NCI-H1048 (cell line): Measurements from ENCODE around the gene TMEM273.

Experiments used
- DNase-seq: peaks from one replicate; lab custom pipeline; 2025; lab: John Stamatoyannopoulos, UW

TMEM273 gene

DNA sequence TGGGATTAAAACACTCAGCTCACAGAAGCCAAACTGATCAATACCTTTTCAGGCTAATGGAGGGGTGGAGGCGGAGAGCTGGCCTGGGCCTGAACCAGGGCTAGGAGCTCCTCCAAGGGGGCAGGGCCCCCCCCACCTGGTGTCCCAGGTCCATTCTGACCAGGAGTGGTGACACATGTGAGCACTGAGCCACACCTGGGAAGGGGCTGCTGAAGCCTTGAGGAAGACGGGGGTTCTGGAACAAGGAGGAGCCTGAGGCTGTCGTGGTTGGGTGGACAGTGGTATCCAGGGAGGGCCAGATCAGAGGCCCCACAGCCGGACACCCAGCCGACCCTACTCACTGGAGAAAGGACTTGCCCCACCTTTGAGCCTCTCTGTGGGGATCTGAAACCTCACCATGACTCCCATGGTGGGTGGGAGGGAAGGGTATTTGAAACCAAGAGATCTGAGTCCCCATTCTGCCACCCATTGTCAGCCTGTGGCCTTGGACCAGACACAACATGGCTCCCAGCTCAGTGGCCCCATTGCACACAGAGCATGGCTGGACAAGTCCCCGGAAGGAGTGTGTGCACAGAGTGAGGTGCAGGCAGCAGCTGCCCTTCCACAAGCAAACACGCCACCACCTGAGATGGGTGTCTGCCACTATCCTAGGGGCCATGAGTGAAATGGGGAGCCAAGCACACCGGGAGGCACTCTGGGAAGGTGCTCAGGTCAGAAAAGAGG lies 12.4 kb downstream of the TMEM273 start:
- DNase-seq: no peak

DNA sequence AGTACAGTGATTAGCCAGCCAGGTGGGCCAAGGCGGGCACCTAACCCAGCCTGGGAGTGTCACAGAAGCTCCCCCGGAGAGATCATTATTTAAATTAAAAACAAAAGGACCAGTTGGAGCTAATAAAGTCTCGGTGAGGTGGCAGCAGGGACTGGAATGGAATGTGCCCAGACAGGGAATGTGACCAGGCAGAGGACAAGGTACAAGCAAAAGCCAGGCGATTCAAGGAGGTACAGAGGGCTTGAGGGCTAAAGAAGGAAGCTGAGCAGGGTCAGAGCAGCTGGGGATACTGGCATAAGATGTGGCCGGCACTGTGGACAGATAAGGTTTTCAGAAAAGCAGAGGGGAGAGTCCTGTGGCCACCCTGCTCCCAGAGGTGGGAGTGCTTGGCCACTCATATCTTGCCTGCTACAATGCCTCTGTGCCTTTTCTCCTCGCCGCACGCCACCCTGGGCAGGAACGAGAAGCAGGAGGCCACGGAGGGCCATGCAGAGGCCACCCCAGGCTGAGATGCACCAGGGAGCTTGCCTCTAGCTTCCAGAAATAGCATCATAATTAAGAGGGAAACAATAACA lies 13.2 kb downstream of the TMEM273 start:
- DNase-seq: no peak

GRCh38 chr10:49174261-49174925 lies 13.8 kb downstream of the TMEM273 start:
- no peak for DNase-seq

DNA sequence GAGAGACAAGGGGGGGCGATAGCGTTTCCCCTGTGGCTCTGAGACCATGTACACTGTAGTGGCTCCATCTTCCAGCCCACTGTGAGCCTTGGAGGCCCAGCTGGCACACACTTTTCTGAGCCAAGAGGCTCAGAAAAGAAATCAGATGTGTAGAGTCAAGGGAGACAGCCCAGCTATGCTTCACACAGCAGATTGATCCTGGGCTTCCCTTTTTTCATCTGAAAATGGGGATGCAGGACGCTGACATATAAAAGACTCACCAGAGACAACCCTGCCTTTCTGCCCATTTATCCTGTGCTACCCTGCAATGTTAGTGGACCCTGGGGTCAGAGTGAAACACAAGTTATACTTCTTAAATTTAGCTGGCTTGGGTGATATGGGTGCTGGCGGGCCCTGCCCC lies 14.3 kb downstream of the TMEM273 start:
- no peak for DNase-seq

GRCh38 chr10:49173201-49173772 lies 14.9 kb downstream of the TMEM273 start:
- DNase-seq: no peak

GRCh38 chr10:49172777-49173132 lies 15.4 kb downstream of the TMEM273 start:
- no peak for DNase-seq

DNA sequence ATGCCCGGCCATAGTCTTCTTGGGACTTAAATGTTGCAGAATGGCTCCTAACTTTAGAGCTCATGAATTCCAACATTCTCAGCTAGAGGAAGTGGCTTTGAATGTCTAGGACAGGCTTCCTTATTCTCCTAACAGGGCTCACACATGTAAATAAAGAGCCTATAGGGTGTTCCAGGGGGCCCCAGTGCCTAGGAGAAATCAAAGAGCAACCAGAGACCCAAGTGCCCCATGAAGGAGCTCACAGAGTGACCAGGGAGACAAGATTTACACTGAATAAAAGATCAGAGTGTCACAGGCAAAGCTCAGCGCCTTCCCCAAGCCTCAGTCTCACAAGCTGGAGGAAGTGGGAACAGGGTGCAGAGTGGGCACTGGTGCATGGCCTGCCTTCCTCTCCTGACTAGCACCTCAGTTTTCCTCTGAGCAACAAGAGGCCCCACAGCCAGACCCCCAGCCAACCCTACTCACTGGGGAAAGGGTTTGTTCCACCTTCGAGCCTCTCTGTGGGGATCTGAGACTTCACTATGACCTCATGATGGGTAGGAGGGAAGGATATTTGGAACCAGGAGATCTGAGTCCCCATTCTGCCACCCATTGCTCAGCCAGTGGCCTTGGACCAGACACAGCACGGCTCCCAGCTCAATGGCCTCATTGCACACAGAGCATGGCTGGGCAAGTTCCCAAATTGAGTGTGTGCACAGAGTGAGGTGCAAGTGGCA lies 16.0 kb downstream of the TMEM273 start:
- no peak for DNase-seq

- DNase-seq: no peak
These were observed 16.7 kb downstream of the TMEM273 start for GRCh38 chr10:49171326-49172060.

DNA sequence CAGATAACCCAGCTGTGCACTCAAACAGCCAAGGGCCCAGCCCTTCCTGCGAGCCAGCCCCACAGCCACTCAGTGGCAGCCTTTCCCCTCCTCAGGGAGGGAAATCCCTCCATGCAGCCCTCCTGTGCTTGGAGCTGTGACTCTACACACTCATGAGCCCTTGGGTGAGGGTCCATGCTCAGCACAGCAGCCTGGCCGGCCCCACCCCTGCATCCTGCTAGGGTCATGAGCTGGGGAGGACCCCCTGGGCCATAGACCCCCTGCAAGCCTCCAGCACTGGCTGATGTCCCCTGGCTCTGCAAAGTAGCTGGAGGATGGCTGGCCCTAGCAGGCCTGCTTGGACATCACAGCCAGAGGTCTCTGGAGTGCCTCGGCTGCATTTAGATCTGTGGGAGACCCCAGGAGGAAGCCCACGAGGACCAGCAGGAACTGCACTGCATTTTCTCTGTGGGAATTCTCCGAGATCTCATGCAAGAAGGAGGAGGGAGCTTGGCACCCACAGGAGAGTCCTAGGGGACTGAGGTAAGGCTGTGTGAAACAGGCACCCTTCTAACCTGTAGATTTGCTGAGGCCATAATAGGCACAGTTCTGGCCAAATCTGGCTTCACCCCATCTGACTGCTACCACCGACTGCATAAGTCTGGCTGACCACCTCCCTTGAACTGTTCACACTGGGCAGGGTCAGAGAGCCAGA lies 17.4 kb downstream of the TMEM273 start:
- DNase-seq: no peak

DNA sequence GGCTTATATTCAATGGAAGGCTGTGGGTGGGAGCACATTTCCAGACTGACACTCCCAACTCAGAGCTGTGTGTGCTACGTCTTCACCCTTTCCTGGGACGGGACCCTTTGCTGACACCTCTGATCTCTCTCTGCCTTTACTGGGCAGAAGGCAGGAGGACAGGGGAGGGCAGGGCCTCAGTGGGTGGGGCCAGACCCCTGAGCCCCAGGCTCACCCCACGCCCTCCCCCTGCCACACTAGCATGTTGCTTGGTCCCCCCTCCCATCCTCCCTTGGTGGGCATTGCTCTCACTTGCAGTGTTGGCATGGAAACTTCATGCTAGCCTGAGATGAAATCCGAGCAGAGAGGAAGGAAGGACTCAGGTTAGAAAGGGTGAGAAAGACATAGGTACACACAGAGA lies 18.4 kb downstream of the TMEM273 start:
- DNase-seq: no peak

GRCh38 chr10:49168831-49169500 lies 19.2 kb downstream of the TMEM273 start:
- DNase-seq: no peak

DNA sequence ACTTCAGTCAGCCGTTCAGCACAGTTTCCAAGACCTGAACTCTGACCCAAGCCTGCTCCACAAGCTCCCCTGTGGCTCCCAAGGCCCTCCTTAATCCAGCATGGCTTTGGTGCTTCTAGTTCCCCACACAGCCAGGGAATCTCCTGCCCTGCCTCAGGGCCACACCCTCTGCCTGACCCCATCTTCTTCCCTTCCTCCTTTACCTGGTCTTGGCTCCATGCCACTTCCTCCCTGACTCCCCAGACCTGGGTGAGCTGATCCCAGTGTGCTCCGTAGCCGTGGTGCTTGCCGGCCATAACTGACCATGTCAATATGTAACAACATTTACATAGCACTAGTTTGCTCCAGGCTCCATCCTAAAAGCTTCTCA lies 20.0 kb downstream of the TMEM273 start:
- no peak for DNase-seq

DNA sequence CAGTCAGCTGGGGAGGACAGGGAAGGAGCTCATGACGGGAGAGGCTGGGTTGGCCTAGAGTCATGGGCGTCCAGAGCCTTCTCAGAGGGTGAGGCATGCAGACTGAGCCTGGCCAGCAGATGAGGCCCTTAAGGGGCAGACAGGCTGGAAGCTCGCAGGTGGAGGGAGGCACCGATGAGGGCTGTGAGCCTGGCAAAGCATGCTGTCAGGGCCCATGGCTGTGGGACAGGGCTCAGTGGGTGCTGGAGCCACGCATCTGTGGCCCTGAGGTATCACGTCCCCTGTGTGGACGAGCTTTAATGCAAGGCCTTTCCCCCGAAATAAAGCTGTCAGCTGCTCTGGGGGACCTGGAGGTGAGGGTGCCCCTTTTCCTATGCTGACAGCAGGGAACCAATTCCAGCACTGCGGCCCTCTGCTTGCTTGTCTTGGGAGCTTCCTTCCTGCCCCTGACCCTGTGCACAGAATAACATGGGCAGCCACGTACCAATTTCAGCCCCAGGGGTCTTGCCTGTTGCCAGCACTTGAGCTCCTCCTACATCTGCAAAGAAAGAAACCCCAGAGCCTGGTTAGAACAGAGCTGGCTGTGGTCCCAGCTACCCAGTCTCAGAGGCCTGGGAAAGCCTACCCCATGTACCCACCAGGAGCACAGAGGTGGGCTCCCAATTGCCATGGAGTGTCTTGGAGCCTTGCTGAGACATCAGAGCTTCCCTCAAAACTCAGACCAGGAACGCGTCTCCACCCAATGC lies 20.6 kb downstream of the TMEM273 start:
- no peak for DNase-seq

- DNase-seq: no peak
These were observed 21.4 kb downstream of the TMEM273 start for GRCh38 chr10:49166484-49167400.

DNA sequence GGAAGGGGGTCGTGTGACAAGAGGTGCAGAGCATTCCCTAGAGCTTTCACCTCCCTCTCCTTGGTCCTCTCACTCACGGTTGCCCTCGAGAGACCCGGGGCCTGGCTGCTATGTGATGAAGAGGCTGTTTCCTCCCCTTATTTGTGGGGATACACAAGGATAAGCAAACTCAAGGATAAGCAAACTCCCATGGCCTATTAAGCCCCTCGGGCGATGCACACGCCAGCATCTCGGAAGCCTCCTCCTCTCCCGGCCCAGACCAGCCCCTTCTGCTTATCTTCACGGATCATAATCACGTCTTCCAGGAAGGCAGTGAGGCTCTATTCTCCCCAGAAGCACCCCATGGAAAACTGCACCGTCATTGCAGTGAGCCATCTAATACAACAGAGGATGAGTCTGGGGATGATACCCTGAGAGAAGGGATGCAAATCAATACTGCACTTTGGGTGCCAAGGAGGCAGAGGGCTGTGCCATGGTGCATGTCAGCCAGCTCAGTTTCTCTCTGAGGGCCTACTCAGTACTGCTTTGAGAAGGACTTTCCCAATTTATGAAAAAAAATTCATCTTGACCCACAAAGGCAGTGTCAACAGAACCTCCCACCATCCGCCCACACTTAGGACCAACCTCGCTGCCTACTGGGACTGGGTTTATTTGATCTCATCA lies 22.2 kb downstream of the TMEM273 start:
- DNase-seq: no peak

DNA sequence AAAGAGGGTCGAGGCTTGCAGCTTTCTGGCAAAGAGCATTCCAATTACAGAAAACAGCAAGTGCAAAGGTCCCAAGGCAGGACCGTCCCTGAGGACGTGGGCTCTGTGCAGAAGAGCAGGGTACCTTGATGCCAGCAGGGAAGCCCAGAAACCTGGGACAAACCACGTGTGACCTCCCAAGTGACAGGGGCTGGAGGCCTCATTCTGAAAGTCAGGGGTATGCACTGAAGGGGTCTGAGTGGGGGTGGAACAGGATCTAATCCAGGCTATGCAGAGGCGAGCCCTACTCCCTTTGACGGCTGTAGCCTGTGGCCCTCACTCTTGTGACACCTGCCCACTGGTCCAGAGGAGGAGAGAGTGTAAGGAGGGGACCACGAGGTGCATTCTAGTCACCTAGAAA lies 22.9 kb downstream of the TMEM273 start:
- no peak for DNase-seq

DNA sequence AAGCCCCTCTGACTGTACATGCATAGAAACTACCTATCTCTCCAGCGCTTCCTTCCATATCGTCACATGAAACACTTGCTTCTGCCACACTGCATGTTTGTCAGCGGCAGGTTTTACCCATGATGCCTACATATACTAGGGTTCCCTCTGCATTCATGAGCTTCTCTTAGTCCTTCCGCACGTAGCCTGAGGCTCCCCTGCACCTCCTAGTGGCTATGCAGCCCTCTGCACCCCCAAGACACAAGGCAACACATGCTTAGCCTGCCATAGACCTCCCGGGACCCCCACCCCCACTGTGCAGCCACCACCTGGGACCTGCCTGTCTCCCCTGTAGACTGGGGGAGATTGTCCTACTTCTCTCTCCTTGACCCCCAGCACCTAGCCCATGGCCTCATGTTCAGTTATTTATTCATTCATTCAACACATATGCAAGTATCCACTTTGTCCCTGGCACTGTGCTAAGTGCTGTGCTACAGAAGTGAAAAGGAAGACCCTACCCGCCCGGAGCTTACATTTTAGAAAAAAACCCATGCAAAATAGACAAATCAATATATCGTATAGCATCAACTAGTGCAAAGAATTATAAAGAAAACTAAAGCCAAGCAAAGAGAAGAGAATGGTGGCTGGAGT lies 23.5 kb downstream of the TMEM273 start:
- no peak for DNase-seq

- no peak for DNase-seq
These were observed 24.4 kb downstream of the TMEM273 start for GRCh38 chr10:49163741-49164140.
